ENCODE results near the gene DYNLT4.
"Not testable (repeated sequence)": the region's sequence is repeated elsewhere in the genome, so short reads cannot be mapped to it uniquely, and the experiment has no call there.

The DYNLT4 gene

GRCh38 chr1:44817307-44817706 lies 10.2 kb upstream of the DYNLT4 start:
- no peaks in the 10 kb centered on the region for H3K9me3 ChIP-seq (ENCODE audit: control insufficient read depth, insufficient read depth, low read length)
- H3K4me1 ChIP-seq (ENCODE audit: control insufficient read depth, insufficient read depth, low read length) = no peaks in the 10 kb centered on the region
- no peak overlapping the region for H3K4me3 ChIP-seq (ENCODE audit: low read depth, low read length)
- no peaks in the 10 kb centered on the region for H3K27me3 ChIP-seq (ENCODE audit: control insufficient read depth, insufficient read depth, low read length)
- no peaks in the 10 kb centered on the region for H3K36me3 ChIP-seq (ENCODE audit: control insufficient read depth, insufficient read depth, low read length)
- H3K9ac ChIP-seq (ENCODE audit: low read depth, low read length) = no peak overlapping the region

- not testable (repeated sequence) for H3K36me3 ChIP-seq (ENCODE audit: control insufficient read depth, insufficient read depth, low read length); H3K9me3 ChIP-seq (ENCODE audit: control insufficient read depth, insufficient read depth, low read length); H3K27me3 ChIP-seq (ENCODE audit: control insufficient read depth, insufficient read depth, low read length); H3K4me1 ChIP-seq (ENCODE audit: control insufficient read depth, insufficient read depth, low read length); H3K4me3 ChIP-seq (ENCODE audit: low read depth, low read length); H3K9ac ChIP-seq (ENCODE audit: low read depth, low read length)
These were observed 8.8 kb upstream of the DYNLT4 start for GRCh38 chr1:44815926-44816325.

- H3K9me3 ChIP-seq (ENCODE audit: control insufficient read depth, insufficient read depth, low read length) = no peaks in the 10 kb centered on the region
- H3K4me3 ChIP-seq (ENCODE audit: low read depth, low read length) = peak overlapping the region; percentile 59
- H3K4me1 ChIP-seq (ENCODE audit: control insufficient read depth, insufficient read depth, low read length) = peaks cover 11% of the 10 kb centered on the region
- H3K9ac ChIP-seq (ENCODE audit: low read depth, low read length) = peak overlapping the region; percentile 54
- no peaks in the 10 kb centered on the region for H3K36me3 ChIP-seq (ENCODE audit: control insufficient read depth, insufficient read depth, low read length)
- no peaks in the 10 kb centered on the region for H3K27me3 ChIP-seq (ENCODE audit: control insufficient read depth, insufficient read depth, low read length)
These were observed 5.8 kb upstream of the DYNLT4 start for GRCh38 chr1:44812822-44813543.

GRCh38 chr1:44811234-44811633 lies 4.1 kb upstream of the DYNLT4 start:
- H3K9me3 ChIP-seq (ENCODE audit: control insufficient read depth, insufficient read depth, low read length) = no peaks in the 10 kb centered on the region
- peaks cover 21% of the 10 kb centered on the region for H3K4me1 ChIP-seq (ENCODE audit: control insufficient read depth, insufficient read depth, low read length)
- H3K27me3 ChIP-seq (ENCODE audit: control insufficient read depth, insufficient read depth, low read length) = no peaks in the 10 kb centered on the region
- no peak overlapping the region for H3K4me3 ChIP-seq (ENCODE audit: low read depth, low read length)
- H3K9ac ChIP-seq (ENCODE audit: low read depth, low read length) = no peak overlapping the region
- peaks cover 6% of the 10 kb centered on the region for H3K36me3 ChIP-seq (ENCODE audit: control insufficient read depth, insufficient read depth, low read length)

- H3K27me3 ChIP-seq (ENCODE audit: control insufficient read depth, insufficient read depth, low read length); H3K9ac ChIP-seq (ENCODE audit: low read depth, low read length); H3K4me3 ChIP-seq (ENCODE audit: low read depth, low read length); H3K9me3 ChIP-seq (ENCODE audit: control insufficient read depth, insufficient read depth, low read length): not testable (repeated sequence)
- Histone ChIP-seq H3K4me1 (ENCODE audit: control insufficient read depth, insufficient read depth, low read length) (peaks cover 21% of the 10 kb centered on the region), H3K36me3 (ENCODE audit: control insufficient read depth, insufficient read depth, low read length) (peaks cover 10% of the 10 kb centered on the region)
These were observed 3.6 kb upstream of the DYNLT4 start for GRCh38 chr1:44810762-44811105.

DNA sequence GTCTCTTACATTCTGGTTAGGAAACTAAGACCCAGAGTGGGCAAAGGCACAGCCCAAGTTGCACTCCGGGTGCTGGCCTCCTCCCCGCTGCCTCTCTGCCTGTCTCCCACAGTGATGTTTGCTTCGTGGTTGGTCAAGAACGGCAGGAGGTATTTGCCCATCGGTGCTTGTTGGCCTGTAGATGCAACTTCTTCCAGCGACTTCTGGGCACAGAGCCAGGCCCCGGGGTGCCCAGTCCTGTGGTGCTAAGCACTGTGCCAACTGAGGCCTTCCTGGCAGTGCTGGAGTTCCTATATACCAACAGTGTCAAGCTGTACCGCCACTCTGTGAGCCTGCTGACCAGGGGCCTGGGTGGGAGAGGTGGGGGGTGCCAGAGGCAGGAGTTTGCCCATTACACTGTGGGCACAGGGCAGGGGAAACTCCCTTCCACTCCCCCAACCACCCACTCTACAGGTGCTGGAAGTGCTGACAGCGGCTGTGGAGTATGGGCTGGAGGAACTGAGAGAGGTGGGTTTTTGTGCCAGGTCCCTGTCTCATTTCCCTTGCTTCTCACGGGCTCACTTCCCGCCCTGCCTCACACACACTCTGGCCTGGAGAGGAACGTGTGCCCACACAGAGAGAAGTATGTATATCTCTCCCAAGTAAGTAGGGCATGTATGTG lies 3.1 kb upstream of the DYNLT4 start:
- Histone ChIP-seq H3K4me1 (ENCODE audit: control insufficient read depth, insufficient read depth, low read length) (peaks cover 21% of the 10 kb centered on the region), H3K4me3 (ENCODE audit: low read depth, low read length) (no peak overlapping the region), H3K27me3 (ENCODE audit: control insufficient read depth, insufficient read depth, low read length) (no peaks in the 10 kb centered on the region), H3K36me3 (ENCODE audit: control insufficient read depth, insufficient read depth, low read length) (peaks cover 16% of the 10 kb centered on the region), H3K9me3 (ENCODE audit: control insufficient read depth, insufficient read depth, low read length) (no peaks in the 10 kb centered on the region), H3K9ac (ENCODE audit: low read depth, low read length) (no peak overlapping the region)

- Histone ChIP-seq H3K4me3 (ENCODE audit: low read depth, low read length) (peak overlapping the region; percentile 3), H3K9me3 (ENCODE audit: control insufficient read depth, insufficient read depth, low read length) (no peaks in the 10 kb centered on the region), H3K4me1 (ENCODE audit: control insufficient read depth, insufficient read depth, low read length) (peaks cover 21% of the 10 kb centered on the region), H3K36me3 (ENCODE audit: control insufficient read depth, insufficient read depth, low read length) (peaks cover 22% of the 10 kb centered on the region), H3K27me3 (ENCODE audit: control insufficient read depth, insufficient read depth, low read length) (no peaks in the 10 kb centered on the region), H3K9ac (ENCODE audit: low read depth, low read length) (peak overlapping the region; percentile 32)
These were observed 2.1 kb upstream of the DYNLT4 start for GRCh38 chr1:44808938-44809917.

- H3K27me3 ChIP-seq (ENCODE audit: control insufficient read depth, insufficient read depth, low read length) = no peaks in the 10 kb centered on the region
These were observed 1.1 kb upstream of the DYNLT4 start, which contains the start of gene BTBD19 for GRCh38 chr1:44808063-44808937. Gene BTBD19, plus strand, starts transcription at chr1:44808523. Its CDS starts 298 bp downstream, at chr1:44808821.

DNA sequence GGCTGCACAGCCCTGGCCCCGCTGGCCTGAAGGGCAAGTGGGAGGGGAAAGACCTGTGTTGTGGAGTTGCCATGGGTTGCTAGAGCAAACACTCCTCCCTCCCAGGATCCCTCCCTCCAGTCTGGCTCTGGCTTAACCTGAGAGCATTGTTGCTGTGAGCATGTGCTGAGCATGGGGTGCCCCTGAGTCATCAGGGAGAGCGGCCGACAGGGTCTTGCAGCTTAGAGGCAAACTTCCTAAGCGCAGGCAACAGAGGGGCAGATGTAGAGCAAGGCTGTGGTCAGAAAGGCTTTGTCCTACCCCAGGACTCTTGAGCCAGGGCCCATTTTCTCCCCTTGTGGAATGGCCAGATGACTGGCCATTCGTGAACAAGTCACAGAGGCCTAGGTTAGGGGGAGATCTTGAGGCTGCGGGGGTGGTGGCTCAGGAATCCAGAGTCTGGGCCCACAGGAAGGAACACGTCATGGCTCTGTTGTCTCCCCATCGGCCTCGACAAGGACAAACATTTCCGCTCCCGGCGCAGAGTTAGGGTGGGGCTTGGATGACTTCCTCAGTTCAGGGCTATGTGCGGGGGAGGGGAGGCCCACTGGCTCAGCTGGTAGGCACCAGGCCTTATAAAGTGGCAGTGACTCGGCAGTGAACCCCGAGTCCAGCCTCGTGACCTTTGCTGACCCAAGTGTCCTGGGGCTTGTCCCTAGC lies 362 bp upstream of the DYNLT4 start:
- no peaks in the 10 kb centered on the region for H3K27me3 ChIP-seq (ENCODE audit: control insufficient read depth, insufficient read depth, low read length)
- no peaks in the 10 kb centered on the region for H3K9me3 ChIP-seq (ENCODE audit: control insufficient read depth, insufficient read depth, low read length)
- H3K9ac ChIP-seq (ENCODE audit: low read depth, low read length) = peak overlapping the region; percentile 60
- H3K36me3 ChIP-seq (ENCODE audit: control insufficient read depth, insufficient read depth, low read length) = peaks cover 39% of the 10 kb centered on the region
- peaks cover 21% of the 10 kb centered on the region for H3K4me1 ChIP-seq (ENCODE audit: control insufficient read depth, insufficient read depth, low read length)
- peak overlapping the region; percentile 0 for H3K4me3 ChIP-seq (ENCODE audit: low read depth, low read length)

More at GRCh38 chr1:44808063-44808937, 1.1 kb upstream of the DYNLT4 start, which contains the start of gene BTBD19:
- Histone ChIP-seq H3K9me3 (ENCODE audit: control insufficient read depth, insufficient read depth, low read length) (no peaks in the 10 kb centered on the region), H3K4me3 (ENCODE audit: low read depth, low read length) (peak within 1 kb of the TSS; percentile 3), H3K9ac (ENCODE audit: low read depth, low read length) (peak within 1 kb of the TSS; percentile 60), H3K36me3 (ENCODE audit: control insufficient read depth, insufficient read depth, low read length) (peaks cover 31% of the 10 kb centered on the region), H3K4me1 (ENCODE audit: control insufficient read depth, insufficient read depth, low read length) (peaks cover 21% of the 10 kb centered on the region)

DNA sequence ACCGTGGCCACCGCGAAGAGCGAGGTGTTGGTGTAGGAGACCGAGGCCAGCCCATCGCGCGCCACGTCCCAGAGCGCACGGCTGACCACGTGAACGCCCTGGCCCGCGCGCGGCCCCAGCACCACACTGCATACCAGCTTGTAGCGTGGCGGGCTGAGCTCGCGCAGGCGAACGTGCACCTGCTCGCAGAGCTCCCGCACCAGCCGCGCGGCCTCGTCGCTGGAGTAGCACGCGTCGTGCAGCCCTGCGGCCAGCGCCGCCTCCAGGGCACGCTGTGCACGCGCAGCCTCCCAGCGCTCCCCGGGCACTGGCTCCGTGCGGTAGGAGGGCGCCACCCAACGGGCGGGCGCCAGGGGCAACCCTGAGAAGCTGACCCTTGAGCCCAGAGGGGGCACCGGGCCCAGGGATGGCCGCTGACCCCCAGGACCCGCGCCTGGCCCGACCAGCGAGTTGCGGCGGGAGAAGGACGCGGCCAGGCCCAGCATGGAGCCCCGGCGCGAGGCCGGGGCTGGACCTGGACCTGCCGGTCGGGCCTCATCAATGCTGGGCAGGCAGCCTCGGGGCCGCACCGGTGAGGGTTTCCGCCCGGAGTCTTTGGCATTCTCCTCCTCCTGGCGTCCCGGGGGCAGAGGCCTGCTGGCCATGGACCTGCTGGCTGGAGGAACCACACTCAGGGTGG lies 987 bp downstream of the DYNLT4 start:
- no peak overlapping the region for H3K4me3 ChIP-seq (ENCODE audit: low read depth, low read length)
- peaks cover 21% of the 10 kb centered on the region for H3K4me1 ChIP-seq (ENCODE audit: control insufficient read depth, insufficient read depth, low read length)
- H3K9ac ChIP-seq (ENCODE audit: low read depth, low read length) = no peak overlapping the region
- H3K9me3 ChIP-seq (ENCODE audit: control insufficient read depth, insufficient read depth, low read length) = no peaks in the 10 kb centered on the region
- no peaks in the 10 kb centered on the region for H3K27me3 ChIP-seq (ENCODE audit: control insufficient read depth, insufficient read depth, low read length)
- H3K36me3 ChIP-seq (ENCODE audit: control insufficient read depth, insufficient read depth, low read length) = peaks cover 39% of the 10 kb centered on the region

Measured in iPS-15b (cell line).